ENCODE results near the gene DIP2A. TPM values are rescaled to one million over a fixed set of nuclear protein-coding genes. Genes with fewer than 3 reads are reported as not detected.

DIP2A gene
- total and polyA plus RNA-seq, 2 of the 8 experiments (the other 6 are each of a cell fraction or from before 2014, with no cell fraction given): 16.0 to 27.1 TPM

- TF ChIP-seq RFX5 (IDR thresholded peaks at IDR 0.05; ENCODE audit: borderline replicate concordance, low read depth, low read length): no peak
- TF ChIP-seq RBBP5 (IDR thresholded peaks at IDR 0.05; ENCODE audit: borderline replicate concordance, low read depth, low read length): no peak
- TF ChIP-seq ZNF274 (IDR thresholded peaks at IDR 0.05; ENCODE audit: borderline replicate concordance, extremely low read depth, low read length): no peak
- no peak for TF ChIP-seq BACH1 (IDR thresholded peaks at IDR 0.05; ENCODE audit: low read length)
- TF ChIP-seq SRF (IDR thresholded peaks at IDR 0.05; ENCODE audit: low read depth, low read length): no peak
- TF ChIP-seq CHD2 (IDR thresholded peaks at IDR 0.05; ENCODE audit: low read length): no peak
- no peak for TF ChIP-seq EP300 (IDR thresholded peaks at IDR 0.05; ENCODE audit: borderline replicate concordance in 1 of 2, low read depth in 2 of 2, low read length in 2 of 2)
These were observed 41.7 kb downstream of the DIP2A start (continued) for GRCh38 chr21:46500224-46500861.
